HEK293 (cell line): ENCODE measurements around the gene OBP2B.

ENCODE experiments used
- GLIS1 ChIP-seq: fragments of 450-650 bp; formaldehyde crosslinking; IDR thresholded peaks from 2 replicates; pipeline ENCODE4 v1.5.1; 2016; ENCODE audit warnings: missing biosample characterization, missing genetic modification characterization
- HOXA7 ChIP-seq: sonication (generic); formaldehyde crosslinking; IDR thresholded peaks from 2 replicates; pipeline ENCODE4 v1.8.1; 2022; ENCODE audit warnings: missing genetic modification reagents, borderline replicate concordance
- KLF10 ChIP-seq: fragments of 450-650 bp; IDR thresholded peaks from 2 replicates; pipeline ENCODE4 v1.5.1; 2018; ENCODE audit warnings: missing biosample characterization, mild to moderate bottlenecking, missing genetic modification characterization
- KLF8 ChIP-seq: fragments of 450-650 bp; formaldehyde crosslinking; IDR thresholded peaks from 2 replicates; pipeline ENCODE4 v1.5.1; 2016; ENCODE audit warnings: missing biosample characterization, missing genetic modification characterization
- KLF9 ChIP-seq: fragments of 450-650 bp; formaldehyde crosslinking; IDR thresholded peaks from 2 replicates; pipeline ENCODE4 v1.5.1; 2016; ENCODE audit warnings: missing biosample characterization, missing genetic modification characterization, low read depth
- SCRT2 ChIP-seq: fragments of 450-650 bp; formaldehyde crosslinking; IDR thresholded peaks from 2 replicates; pipeline ENCODE4 v1.5.1; 2016; ENCODE audit warnings: missing biosample characterization, missing genetic modification characterization
- SP7 ChIP-seq: fragments of 450-650 bp; formaldehyde crosslinking; IDR thresholded peaks from 2 replicates; pipeline ENCODE4 v1.5.1; 2016; ENCODE audit warnings: missing biosample characterization, missing genetic modification characterization
- WT1 ChIP-seq: fragments of 450-650 bp; formaldehyde crosslinking; IDR thresholded peaks from 2 replicates; pipeline ENCODE4 v1.5.1; 2016; ENCODE audit warnings: missing biosample characterization, missing genetic modification characterization
- YY2 ChIP-seq: fragments of 450-650 bp; formaldehyde crosslinking; IDR thresholded peaks from 2 replicates; pipeline ENCODE4 v1.5.1; 2016; ENCODE audit warnings: missing biosample characterization, missing genetic modification characterization
- ZBTB17 ChIP-seq: fragments of 450-650 bp; formaldehyde crosslinking; IDR thresholded peaks from 2 replicates; pipeline ENCODE4 v1.5.1; 2016; ENCODE audit warnings: missing biosample characterization, missing genetic modification characterization
- ZBTB21 ChIP-seq: fragments of 450-650 bp; formaldehyde crosslinking; IDR thresholded peaks from 2 replicates; pipeline ENCODE4 v1.5.1; 2017; ENCODE audit warnings: missing biosample characterization, missing genetic modification characterization
- ZFHX2 ChIP-seq: fragments of 450-650 bp; formaldehyde crosslinking; conservative IDR thresholded peaks from 2 replicates; pipeline ENCODE4 v1.5.1; 2016; ENCODE audit warnings: missing biosample characterization, missing genetic modification characterization
- ZFP69B ChIP-seq: fragments of 450-650 bp; formaldehyde crosslinking; IDR thresholded peaks from 2 replicates; pipeline ENCODE4 v1.5.1; 2016; ENCODE audit warnings: missing biosample characterization, missing genetic modification characterization
- ZNF184 ChIP-seq: fragments of 450-650 bp; IDR thresholded peaks from 2 replicates; pipeline ENCODE4 v1.5.1; 2018; ENCODE audit warnings: missing biosample characterization, mild to moderate bottlenecking, missing genetic modification characterization
- ZNF214 ChIP-seq: fragments of 450-650 bp; formaldehyde crosslinking; IDR thresholded peaks from 2 replicates; pipeline ENCODE4 v1.5.1; 2017; ENCODE audit warnings: missing biosample characterization, mild to moderate bottlenecking, missing genetic modification characterization, borderline replicate concordance
- ZNF335 ChIP-seq: fragments of 450-650 bp; formaldehyde crosslinking; conservative IDR thresholded peaks from 2 replicates; pipeline ENCODE4 v1.5.1; 2016; ENCODE audit warnings: missing biosample characterization, missing genetic modification characterization
- ZNF366 ChIP-seq: fragments of 450-650 bp; formaldehyde crosslinking; conservative IDR thresholded peaks from 2 replicates; pipeline ENCODE4 v1.5.1; 2016; ENCODE audit warnings: missing biosample characterization, missing genetic modification characterization
- ZNF404 ChIP-seq: fragments of 450-650 bp; formaldehyde crosslinking; IDR thresholded peaks from 2 replicates; pipeline ENCODE4 v1.5.1; 2017; ENCODE audit warnings: missing biosample characterization, missing genetic modification characterization
- ZNF433 ChIP-seq: fragments of 450-650 bp; formaldehyde crosslinking; IDR thresholded peaks from 2 replicates; pipeline ENCODE4 v1.5.1; 2016; ENCODE audit warnings: missing biosample characterization, missing genetic modification characterization, low read depth
- ZNF600 ChIP-seq: fragments of 450-650 bp; formaldehyde crosslinking; IDR thresholded peaks from 2 replicates; pipeline ENCODE4 v1.5.1; 2016; ENCODE audit warnings: missing biosample characterization, missing genetic modification characterization
- ZNF654 ChIP-seq: fragments of 450-650 bp; formaldehyde crosslinking; IDR thresholded peaks from 2 replicates; pipeline ENCODE4 v1.5.1; 2016; ENCODE audit warnings: low read depth, missing biosample characterization, missing genetic modification characterization
- TF ChIP-seq, protein P1 (sequence below): fragments of 450-650 bp; formaldehyde crosslinking; IDR thresholded peaks from 2 replicates; pipeline ENCODE4 v1.5.1; 2016; ENCODE audit warnings: missing biosample characterization, missing genetic modification characterization
- TF ChIP-seq, protein P2 (sequence below): fragments of 450-650 bp; formaldehyde crosslinking; IDR thresholded peaks from 2 replicates; pipeline ENCODE4 v1.5.1; 2016; ENCODE audit warnings: missing biosample characterization, missing genetic modification characterization
- TF ChIP-seq, protein P3 (sequence below): fragments of 450-650 bp; formaldehyde crosslinking; IDR thresholded peaks from 2 replicates; pipeline ENCODE4 v1.5.1; 2016; ENCODE audit warnings: missing biosample characterization, missing genetic modification characterization
- TF ChIP-seq, protein P4 (sequence below): fragments of 450-650 bp; formaldehyde crosslinking; IDR thresholded peaks from 2 replicates; pipeline ENCODE4 v1.5.1; 2017; ENCODE audit warnings: missing biosample characterization, missing genetic modification characterization
- TF ChIP-seq, protein P5 (sequence below): fragments of 450-650 bp; formaldehyde crosslinking; IDR thresholded peaks from 2 replicates; pipeline ENCODE4 v1.5.1; 2017; ENCODE audit warnings: missing biosample characterization, missing genetic modification characterization
- TF ChIP-seq, protein P6 (sequence below): fragments of 450-650 bp; formaldehyde crosslinking; IDR thresholded peaks from 2 replicates; pipeline ENCODE4 v1.5.1; 2016; ENCODE audit warnings: missing biosample characterization, missing genetic modification characterization

The OBP2B gene

DNA sequence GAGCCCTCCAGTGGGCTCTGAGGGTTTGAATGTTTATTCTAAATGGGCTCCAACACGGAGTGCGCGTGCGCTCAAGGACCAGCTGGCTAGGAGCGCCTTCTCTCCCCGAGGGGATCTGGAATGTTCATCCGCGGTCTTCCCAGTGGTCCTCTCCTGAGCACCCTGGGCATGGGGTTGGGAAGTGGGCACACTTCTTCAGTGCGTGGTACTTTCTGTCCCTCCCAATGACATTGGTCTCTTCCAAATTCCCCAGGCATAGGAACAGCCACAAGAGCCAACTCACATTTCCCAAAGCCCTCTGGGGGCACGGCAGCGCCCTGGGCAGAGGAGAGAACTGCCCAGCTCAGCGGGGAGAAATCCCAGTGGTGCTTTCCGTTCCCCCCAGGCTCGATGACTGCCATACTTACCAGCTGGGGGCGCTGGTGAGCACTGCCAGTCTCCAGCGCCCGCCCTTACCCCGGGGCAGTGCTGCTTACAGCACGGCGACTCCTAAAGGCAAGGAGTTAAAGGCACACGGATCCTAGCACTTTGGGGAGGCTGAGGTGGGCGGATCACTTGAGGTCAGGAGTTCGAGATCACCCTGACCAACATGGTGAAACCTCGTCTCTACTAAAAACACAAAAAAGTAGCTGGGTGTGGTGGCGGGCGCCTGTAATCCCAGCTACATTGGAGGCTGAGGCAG is 29.9 kb upstream of the OBP2B start (continued):
- TF ChIP-seq, protein P1, sequence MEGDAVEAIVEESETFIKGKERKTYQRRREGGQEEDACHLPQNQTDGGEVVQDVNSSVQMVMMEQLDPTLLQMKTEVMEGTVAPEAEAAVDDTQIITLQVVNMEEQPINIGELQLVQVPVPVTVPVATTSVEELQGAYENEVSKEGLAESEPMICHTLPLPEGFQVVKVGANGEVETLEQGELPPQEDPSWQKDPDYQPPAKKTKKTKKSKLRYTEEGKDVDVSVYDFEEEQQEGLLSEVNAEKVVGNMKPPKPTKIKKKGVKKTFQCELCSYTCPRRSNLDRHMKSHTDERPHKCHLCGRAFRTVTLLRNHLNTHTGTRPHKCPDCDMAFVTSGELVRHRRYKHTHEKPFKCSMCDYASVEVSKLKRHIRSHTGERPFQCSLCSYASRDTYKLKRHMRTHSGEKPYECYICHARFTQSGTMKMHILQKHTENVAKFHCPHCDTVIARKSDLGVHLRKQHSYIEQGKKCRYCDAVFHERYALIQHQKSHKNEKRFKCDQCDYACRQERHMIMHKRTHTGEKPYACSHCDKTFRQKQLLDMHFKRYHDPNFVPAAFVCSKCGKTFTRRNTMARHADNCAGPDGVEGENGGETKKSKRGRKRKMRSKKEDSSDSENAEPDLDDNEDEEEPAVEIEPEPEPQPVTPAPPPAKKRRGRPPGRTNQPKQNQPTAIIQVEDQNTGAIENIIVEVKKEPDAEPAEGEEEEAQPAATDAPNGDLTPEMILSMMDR (tag by site-specific recombination), result peak; percentile 97
- peak; percentile 49 for TF ChIP-seq ZNF654 (tag by site-specific recombination)
- peak; percentile 88 for TF ChIP-seq ZFHX2
- 0 out of 2 replicates have a peak, but pooled peaks have one; percentile 18 for TF ChIP-seq YY2 (tag by site-specific recombination)
- TF ChIP-seq, protein P2, sequence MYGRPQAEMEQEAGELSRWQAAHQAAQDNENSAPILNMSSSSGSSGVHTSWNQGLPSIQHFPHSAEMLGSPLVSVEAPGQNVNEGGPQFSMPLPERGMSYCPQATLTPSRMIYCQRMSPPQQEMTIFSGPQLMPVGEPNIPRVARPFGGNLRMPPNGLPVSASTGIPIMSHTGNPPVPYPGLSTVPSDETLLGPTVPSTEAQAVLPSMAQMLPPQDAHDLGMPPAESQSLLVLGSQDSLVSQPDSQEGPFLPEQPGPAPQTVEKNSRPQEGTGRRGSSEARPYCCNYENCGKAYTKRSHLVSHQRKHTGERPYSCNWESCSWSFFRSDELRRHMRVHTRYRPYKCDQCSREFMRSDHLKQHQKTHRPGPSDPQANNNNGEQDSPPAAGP, result peak; percentile 57
- TF ChIP-seq ZNF184 (tag by site-specific recombination), result 0 out of 2 replicates have a peak, but pooled peaks have one; percentile 60
- TF ChIP-seq ZFP69B (tag by site-specific recombination), result no peak; the same call in 1 of the 2 replicates
- TF ChIP-seq, protein P3, sequence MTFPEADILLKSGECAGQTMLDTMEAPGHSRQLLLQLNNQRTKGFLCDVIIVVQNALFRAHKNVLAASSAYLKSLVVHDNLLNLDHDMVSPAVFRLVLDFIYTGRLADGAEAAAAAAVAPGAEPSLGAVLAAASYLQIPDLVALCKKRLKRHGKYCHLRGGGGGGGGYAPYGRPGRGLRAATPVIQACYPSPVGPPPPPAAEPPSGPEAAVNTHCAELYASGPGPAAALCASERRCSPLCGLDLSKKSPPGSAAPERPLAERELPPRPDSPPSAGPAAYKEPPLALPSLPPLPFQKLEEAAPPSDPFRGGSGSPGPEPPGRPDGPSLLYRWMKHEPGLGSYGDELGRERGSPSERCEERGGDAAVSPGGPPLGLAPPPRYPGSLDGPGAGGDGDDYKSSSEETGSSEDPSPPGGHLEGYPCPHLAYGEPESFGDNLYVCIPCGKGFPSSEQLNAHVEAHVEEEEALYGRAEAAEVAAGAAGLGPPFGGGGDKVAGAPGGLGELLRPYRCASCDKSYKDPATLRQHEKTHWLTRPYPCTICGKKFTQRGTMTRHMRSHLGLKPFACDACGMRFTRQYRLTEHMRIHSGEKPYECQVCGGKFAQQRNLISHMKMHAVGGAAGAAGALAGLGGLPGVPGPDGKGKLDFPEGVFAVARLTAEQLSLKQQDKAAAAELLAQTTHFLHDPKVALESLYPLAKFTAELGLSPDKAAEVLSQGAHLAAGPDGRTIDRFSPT, result peak; percentile 96
- peak; percentile 29; the same call in 1 of the 2 replicates for TF ChIP-seq KLF9 (tag by site-specific recombination)
- TF ChIP-seq ZNF600 (tag by site-specific recombination), result peak; percentile 83
- TF ChIP-seq ZNF214 (tag by site-specific recombination), result no peak
- no peak for TF ChIP-seq ZNF404
- TF ChIP-seq SCRT2 (tag by site-specific recombination), result no peak
- TF ChIP-seq WT1, result 0 out of 2 replicates have a peak, but pooled peaks have one; percentile 38
- no peak for TF ChIP-seq ZNF433 (tag by site-specific recombination)
- TF ChIP-seq ZNF366, result peak; percentile 39; the same call in 1 of the 2 replicates
- TF ChIP-seq, protein P4, sequence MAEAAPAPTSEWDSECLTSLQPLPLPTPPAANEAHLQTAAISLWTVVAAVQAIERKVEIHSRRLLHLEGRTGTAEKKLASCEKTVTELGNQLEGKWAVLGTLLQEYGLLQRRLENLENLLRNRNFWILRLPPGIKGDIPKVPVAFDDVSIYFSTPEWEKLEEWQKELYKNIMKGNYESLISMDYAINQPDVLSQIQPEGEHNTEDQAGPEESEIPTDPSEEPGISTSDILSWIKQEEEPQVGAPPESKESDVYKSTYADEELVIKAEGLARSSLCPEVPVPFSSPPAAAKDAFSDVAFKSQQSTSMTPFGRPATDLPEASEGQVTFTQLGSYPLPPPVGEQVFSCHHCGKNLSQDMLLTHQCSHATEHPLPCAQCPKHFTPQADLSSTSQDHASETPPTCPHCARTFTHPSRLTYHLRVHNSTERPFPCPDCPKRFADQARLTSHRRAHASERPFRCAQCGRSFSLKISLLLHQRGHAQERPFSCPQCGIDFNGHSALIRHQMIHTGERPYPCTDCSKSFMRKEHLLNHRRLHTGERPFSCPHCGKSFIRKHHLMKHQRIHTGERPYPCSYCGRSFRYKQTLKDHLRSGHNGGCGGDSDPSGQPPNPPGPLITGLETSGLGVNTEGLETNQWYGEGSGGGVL, result peak; percentile 9; the same call in 1 of the 2 replicates
- TF ChIP-seq KLF10 (tag by site-specific recombination), result peak; percentile 41; the same call in 1 of the 2 replicates
- TF ChIP-seq, protein P5, sequence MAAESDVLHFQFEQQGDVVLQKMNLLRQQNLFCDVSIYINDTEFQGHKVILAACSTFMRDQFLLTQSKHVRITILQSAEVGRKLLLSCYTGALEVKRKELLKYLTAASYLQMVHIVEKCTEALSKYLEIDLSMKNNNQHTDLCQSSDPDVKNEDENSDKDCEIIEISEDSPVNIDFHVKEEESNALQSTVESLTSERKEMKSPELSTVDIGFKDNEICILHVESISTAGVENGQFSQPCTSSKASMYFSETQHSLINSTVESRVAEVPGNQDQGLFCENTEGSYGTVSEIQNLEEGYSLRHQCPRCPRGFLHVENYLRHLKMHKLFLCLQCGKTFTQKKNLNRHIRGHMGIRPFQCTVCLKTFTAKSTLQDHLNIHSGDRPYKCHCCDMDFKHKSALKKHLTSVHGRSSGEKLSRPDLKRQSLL, result peak; percentile 93
- peak; percentile 79 for TF ChIP-seq ZBTB17 (tag by site-specific recombination)
- TF ChIP-seq HOXA7 (CRISPR knock-in tag), result no peak
- no peak; the same call in 1 of the 2 replicates for TF ChIP-seq KLF8 (tag by site-specific recombination)
- no peak for TF ChIP-seq ZBTB21 (tag by site-specific recombination)
- TF ChIP-seq GLIS1, result peak; percentile 84
- TF ChIP-seq, protein P6, sequence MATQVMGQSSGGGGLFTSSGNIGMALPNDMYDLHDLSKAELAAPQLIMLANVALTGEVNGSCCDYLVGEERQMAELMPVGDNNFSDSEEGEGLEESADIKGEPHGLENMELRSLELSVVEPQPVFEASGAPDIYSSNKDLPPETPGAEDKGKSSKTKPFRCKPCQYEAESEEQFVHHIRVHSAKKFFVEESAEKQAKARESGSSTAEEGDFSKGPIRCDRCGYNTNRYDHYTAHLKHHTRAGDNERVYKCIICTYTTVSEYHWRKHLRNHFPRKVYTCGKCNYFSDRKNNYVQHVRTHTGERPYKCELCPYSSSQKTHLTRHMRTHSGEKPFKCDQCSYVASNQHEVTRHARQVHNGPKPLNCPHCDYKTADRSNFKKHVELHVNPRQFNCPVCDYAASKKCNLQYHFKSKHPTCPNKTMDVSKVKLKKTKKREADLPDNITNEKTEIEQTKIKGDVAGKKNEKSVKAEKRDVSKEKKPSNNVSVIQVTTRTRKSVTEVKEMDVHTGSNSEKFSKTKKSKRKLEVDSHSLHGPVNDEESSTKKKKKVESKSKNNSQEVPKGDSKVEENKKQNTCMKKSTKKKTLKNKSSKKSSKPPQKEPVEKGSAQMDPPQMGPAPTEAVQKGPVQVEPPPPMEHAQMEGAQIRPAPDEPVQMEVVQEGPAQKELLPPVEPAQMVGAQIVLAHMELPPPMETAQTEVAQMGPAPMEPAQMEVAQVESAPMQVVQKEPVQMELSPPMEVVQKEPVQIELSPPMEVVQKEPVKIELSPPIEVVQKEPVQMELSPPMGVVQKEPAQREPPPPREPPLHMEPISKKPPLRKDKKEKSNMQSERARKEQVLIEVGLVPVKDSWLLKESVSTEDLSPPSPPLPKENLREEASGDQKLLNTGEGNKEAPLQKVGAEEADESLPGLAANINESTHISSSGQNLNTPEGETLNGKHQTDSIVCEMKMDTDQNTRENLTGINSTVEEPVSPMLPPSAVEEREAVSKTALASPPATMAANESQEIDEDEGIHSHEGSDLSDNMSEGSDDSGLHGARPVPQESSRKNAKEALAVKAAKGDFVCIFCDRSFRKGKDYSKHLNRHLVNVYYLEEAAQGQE, result peak; percentile 33; the same call in 1 of the 2 replicates
- TF ChIP-seq SP7 (tag by site-specific recombination), result peak; percentile 69
- TF ChIP-seq ZNF335 (tag by site-specific recombination), result peak; percentile 98
